NCI-H524 (cell line): ENCODE results near the gene GET4.
"Not testable (repeated sequence)": the region's sequence is repeated elsewhere in the genome, so short reads cannot be mapped to it uniquely, and the experiment has no call there.

Experiments used
- DNase-seq, 2 experiments: peaks; one replicate each; lab custom pipeline; 2025; lab: John Stamatoyannopoulos, UW

GET4 gene

DNA sequence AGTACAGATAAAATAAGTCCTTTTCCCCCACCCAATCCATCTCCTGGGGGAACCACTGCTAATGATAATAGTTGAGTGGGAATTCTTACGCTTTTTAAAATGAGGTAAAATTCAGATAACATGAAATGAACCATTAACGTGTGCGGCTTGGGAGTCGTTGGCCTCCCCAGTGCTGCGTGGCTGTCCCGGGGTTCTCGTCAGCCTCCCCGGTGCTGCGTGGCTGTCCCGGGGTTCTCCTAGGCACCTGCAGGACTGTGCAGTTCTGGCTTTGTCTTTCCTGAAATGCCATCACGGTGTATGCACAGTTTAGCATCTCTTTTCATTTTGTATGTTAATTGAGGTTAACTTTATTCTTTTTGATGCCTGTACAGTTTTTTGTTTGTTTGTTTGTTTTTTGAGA lies 30.6 kb upstream of the GET4 start:
- no peak for DNase-seq

DNA sequence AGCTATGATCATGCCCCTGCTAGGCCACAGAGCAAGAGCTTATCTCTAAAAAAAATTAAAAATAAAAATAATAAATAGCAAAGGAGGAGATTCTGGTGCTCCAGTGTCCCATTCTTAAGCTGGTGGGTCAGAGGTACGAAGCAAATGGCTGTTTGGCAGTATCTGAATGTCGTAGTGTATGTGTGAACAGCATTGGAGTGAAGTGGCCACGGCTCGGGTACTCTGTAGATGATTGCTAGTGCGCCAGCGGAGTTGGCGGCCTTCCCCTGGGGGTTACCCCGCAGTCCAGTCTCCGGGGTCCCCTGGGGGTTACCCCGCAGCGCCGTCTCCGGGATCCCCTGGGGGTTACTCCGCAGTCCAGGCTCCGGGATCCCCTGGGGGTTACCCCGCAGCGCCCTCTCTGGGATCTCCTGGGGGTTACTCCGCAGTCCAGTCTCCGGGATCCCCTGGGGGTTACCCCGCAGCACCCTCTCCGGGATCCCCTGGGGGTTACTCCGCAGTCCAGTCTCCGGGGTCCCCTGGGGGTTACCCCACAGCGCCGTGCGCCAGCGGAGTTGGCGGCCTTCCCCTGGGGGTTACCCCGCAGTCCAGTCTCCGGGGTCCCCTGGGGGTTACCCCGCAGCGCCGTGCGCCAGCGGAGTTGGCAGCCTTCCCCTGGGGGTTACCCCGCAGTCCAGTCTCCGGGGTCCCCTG lies 29.2 kb upstream of the GET4 start:
- DNase-seq = not testable (repeated sequence)

DNA sequence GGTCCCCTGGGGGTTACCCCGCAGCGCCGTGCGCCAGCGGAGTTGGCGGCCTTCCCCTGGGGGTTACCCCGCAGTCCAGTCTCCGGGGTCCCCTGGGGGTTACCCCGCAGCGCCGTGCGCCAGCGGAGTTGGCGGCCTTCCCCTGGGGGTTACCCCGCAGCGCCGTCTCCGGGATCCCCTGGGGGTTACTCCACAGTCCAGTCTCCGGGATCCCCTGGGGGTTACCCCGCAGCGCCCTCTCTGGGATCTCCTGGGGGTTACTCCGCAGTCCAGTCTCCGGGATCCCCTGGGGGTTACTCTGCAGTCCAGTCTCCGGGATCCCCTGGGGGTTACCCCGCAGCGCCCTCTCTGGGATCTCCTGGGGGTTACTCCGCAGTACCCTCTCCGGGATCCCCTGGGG lies 28.6 kb upstream of the GET4 start:
- not testable (repeated sequence) for DNase-seq

DNA sequence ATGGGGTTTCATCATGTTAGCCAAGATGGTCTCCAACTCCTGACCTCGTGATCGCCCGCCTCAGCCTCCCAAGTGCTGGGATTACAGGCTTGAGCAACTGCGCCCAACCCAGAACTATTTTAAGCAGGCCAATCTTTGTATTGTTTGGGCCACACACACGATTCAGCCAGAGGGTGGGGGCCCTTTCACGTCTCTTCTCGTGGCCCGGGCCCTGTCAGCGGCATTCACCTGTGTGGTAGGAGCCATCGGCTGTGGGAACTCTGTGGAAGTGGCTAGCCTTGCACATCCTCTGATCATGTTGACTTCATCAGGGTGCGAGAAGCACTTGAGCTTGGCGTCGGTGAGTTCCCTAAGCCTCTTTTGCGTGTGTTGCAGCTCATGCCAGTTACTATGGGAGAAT lies 27.2 kb upstream of the GET4 start:
- DNase-seq = no peak

DNA sequence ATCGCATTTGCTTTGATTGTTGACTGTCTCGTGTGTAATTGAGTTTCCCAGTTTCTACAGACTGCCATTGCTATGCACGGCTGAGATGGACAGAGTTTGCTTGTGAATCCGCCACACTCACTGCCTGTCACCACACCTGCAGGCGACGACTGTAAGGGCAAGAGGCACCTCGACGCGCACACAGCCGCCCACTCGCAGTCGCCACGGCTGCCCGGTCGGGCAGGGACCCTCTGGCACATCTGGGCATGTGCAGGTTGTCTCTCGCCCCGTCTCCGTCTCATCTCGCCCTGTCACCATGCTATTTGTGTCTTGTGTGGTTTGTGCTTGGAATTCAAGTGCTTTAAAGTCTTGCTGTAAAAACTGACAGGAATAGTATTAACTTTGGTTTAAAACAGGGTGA lies 26.6 kb upstream of the GET4 start:
- DNase-seq = no peak

DNA sequence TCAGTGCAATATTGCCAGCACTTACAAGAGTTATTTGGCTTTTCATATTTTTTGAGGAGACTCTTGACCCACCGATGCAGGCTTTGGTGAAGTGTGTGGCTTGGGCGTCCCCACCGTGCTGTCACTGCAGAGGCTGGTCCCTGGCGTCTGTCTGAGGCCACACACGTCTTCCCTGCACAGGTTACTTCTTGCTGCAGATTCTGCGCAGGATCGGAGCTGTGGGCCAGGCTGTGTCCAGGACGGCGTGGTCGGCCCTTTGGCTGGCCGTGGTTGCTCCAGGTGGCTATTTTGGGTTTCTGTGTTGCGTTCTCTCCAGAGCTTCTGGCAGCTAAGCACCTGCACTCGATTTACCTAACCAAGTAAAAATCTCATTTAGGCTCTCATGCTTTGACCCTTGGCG lies 25.1 kb upstream of the GET4 start:
- no peak for DNase-seq

DNA sequence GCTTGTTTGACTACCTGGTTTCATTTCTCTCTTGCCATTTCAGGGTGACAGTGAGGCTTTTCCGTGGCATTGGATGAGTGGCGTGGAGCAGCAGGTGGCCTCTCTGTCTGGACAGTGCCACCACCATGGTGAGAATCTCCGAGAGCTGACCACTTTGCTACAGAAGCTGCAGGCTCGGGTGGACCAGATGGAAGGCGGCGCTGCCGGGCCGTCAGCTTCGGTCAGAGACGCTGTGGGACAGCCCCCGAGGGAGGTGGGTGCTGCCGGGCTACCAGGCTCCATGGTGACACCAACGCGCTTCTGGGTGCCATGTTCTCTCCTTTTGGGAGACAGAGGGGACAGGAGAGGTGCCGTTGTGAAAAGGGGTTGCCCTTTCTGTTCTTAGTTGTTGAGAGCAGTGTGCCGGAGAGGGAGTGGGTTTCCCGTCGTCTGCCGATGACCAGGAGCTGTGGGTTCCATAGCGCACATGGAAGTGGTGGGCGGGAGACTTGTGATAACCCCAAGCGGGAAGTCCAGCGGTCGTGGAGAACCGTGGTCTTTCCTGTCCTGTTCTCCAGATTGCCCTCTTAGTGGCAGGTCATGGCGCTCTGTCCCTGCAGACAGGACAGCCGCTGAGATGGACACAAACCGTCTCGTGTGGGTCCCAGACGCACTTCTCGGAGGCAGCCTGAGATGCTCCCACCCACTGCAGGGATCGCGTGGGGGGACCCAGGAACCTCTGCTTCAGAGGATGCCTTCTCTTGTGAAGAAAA lies 22.8 kb upstream of the GET4 start:
- DNase-seq = no peak

DNA sequence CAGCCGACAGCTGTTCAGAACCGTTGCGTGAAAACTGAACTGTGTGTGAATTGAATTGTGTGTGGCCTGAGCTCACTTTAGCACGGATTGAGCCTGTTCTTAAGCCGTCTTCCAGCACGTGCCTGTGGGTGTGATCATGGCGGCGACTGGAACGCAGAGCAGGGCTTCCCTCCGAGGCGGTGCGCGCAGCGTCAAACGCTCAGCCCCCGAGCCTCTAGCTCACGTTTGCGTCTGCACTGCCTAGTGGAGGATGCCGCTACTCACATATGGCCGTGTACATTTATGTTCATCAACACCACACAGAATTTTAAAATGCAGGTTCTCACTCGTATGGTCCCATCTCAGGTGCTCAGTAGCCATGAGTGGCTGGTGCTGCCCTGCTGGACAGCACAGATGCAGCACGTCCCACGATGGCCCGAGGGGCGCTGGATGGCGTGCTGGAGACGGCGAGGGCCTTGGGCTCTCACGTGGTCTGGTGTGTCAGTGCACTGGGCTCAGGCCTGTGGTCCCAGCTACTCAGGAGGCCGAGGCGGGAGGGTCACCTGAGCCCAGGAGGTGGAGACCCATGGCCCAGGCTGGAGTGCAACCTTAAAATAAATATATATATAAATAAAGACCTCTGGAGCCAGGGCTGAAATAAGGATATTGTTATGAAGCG lies 22.1 kb upstream of the GET4 start:
- DNase-seq = no peak

DNA sequence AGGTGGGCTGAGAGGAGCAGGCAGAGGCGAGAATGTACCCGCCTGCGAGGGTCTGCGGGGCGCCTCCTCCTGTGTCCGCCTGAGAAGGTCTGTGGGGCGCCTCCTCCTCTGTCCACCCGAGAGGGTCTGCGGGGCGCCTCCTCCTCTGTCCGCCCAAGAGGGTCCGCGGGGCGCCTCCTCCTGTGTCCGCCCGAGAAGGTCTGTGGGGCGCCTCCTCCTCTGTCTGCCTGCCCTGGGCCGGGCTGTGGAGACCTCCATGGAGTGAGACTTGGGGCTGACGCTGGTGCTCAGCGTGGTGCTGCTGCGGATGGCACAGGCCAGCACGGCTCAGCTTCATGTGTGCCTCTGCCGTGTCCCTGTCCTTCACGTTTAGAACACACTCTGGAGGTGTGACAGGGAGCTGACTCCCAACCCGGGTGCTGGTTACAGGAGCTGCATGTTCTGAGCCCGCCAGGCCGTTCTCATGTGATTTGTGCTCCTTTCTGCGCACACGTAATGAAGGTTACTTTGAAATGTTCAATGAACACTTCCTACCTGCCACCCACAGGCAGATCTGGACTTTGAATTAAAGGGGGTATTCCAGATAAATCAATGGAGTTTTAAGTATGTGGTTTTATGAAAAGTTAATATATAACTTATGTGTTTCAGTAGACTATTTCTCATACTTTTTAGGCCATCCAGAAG lies 20.5 kb upstream of the GET4 start:
- no peak for DNase-seq

DNA sequence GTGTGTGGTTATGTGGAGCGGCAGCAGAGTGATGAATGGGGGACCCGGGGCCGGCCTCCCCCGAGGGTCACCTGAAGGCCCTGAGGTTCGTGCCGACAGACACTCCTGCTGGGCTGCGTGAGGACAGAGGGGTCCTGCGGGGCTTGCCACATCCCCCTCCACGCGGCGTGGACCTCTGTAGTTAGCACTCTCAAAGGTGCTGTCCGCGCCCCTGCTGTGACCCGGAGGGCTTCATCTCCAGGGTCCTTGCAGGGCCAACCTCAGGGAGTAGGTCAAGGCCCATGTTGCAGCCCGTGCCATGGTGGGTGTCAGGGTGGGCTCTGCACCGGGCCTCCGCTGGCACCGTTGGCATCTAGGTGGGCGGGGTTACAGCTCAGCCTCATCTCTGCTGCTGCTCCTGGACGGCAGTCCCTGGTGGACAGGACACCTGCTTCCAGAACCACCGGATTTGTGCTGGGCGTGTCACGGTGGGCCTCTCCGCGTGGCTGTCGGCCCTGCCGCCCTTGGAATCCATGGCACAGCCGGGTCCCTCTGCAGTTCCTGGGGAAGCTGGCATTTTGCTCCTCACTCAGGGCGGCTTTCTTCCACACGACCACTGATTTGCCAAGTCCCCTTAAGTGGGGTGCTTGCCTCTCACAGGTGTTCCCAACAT lies 19.8 kb upstream of the GET4 start:
- DNase-seq = no peak

DNA sequence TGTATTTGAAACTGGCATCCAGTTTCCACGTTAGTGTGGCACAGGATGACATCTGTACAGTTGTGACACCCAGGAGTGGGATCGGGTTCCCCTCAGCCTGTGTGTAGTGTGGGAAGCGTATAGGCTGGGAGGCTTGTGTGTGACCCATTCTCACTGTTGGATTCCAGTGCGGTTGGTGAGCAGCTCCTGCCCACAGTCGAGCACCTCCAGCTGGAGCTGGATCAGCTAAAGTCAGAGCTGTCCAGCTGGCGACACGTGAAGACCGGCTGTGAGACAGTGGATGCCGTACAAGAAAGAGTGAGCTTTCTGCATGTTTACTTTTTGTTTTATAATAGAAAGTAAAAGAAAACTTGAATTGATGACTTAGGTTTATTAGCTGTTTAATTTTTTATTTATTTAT lies 18.7 kb upstream of the GET4 start:
- DNase-seq = no peak

DNA sequence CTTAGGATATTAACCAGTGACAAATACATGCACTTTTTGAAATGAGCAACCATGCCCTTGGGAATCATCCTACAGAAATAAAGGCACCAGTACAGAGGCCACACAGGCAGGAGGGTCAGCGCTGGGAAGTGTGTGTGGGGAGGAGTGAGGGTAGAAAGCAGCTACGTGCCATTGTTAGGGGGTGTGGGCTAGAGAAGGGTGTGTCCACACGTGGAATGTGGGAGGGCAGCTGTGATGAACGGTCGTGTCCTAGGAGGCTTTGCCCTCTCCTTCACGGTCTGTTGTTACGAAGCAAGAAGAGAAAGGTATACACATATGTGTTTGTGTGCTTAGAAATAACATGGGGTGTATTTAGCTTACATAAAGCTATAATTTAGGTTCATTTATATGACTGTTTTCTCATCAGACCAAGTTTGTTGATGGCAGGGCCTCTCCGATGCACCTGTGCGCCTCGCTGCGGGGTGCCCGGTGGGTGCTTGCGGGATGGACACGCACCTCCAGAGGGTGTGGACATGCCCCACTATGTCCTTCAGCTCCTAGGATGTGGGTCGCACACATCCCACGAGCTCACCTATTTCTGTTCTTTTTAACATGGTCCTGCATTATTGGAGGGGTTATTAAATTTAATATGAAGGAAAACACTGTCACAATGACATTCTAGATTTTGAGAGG lies 16.9 kb upstream of the GET4 start:
- no peak for DNase-seq

DNA sequence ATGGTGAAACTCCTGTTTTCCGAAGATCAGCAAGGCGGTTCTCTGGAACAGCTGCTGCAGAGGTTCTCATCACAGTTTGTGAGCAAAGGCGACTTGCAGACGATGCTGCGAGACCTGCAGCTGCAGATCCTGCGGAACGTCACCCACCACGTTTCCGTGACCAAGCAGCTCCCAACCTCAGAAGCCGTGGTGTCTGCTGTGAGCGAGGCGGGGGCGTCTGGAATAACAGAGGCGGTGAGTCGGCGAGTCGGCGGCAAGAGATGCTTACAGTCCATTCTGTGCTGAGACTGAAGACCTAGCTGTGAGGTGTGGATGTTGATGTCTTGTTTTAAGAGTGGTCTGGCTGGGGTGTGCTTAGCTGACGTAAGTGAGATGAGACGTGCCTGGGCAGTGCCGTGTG lies 16.2 kb upstream of the GET4 start:
- no peak for DNase-seq

DNA sequence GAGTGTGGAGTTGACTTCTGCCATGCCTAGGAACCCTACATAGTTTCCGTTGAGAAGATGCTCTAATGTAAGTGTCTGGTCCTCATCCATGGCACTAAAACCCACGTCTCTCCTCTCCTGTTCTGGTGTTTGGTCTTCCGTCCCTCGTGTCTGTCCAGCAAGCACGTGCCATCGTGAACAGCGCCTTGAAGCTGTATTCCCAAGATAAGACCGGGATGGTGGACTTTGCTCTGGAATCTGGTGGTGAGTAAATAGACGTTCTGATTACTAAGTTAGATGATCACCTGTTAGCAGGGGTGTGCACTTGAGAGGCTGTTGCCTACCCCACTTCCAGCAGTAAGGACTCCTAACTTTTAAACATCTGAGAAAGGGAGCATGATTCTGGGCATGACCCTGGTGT lies 15.1 kb upstream of the GET4 start:
- no peak for DNase-seq

DNA sequence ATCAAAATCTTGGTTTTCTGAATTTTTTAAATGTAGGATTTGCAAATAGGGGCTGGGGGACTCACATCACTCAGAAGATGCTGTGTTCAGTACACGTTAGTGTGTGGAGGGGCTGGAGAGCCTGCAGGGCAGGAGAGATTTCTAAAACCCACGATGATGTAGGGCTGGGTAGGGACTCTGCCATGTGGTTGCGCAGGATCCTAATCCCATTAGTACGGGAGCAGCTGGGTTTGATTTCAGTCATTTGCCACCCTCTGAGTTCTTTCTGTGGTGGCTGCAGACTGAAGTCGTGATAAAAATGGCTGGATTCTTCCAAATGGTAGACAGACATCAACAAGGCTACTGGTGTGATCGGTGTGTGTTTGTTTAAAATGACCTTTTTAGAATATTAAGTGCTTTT lies 14.2 kb upstream of the GET4 start:
- DNase-seq = peak in 1 of 2 experiments; percentile 15

DNA sequence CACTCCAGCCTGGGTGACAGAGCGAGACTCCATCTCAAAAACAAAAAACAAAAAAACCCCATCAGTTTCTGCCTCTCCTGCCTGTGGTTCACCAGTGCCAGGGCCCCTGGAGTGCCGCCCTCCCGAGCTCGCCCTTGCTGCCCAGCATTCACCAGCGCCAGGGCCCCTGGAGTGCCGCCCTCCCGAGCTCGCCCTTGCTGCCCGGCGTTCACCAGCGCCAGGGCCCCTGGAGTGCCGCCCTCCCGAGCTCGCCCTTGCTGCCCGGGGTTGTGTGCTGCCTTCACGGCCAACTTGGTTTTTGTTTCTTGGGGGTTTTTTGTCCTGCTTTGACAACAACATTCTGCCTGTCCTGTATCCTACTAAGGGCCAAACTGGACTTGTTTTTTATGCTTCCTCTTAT lies 13.2 kb upstream of the GET4 start:
- no peak for DNase-seq

DNA sequence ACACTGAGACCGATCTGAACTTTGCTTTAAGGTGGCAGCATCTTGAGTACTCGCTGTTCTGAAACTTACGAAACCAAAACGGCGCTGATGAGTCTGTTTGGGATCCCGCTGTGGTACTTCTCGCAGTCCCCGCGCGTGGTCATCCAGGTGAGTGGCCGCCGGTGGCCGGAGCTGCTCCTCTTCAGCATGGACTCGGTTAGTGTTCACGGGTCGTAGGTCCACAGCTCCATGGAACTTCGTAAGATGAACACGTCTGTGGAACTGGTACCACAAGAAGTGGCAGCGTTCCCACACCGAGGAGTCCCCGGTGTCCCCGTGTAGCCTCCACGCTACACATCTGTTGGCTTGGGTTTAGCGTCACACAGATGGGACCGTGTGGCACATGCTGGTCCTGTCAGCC lies 10.4 kb upstream of the GET4 start:
- no peak for DNase-seq

DNA sequence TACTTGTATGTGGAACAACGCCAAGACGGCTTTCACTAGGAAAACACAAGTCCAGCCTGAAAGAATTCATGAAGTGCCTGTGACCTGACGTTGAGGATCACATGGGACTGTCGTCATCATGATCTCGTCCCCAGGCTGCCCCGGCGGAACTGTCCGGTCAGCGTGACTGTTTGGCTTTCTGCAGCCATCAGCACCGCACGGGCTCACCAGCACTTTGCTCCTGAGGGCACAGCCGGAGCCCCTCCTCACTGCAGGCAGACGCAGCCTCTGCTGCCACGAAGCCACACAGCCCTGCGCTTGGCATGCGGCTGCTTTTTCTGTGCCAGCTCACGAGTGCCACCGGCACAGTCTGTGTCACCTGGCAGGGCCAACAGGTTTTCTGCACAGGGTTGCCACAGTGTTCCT lies 9.4 kb upstream of the GET4 start:
- DNase-seq = no peak

DNA sequence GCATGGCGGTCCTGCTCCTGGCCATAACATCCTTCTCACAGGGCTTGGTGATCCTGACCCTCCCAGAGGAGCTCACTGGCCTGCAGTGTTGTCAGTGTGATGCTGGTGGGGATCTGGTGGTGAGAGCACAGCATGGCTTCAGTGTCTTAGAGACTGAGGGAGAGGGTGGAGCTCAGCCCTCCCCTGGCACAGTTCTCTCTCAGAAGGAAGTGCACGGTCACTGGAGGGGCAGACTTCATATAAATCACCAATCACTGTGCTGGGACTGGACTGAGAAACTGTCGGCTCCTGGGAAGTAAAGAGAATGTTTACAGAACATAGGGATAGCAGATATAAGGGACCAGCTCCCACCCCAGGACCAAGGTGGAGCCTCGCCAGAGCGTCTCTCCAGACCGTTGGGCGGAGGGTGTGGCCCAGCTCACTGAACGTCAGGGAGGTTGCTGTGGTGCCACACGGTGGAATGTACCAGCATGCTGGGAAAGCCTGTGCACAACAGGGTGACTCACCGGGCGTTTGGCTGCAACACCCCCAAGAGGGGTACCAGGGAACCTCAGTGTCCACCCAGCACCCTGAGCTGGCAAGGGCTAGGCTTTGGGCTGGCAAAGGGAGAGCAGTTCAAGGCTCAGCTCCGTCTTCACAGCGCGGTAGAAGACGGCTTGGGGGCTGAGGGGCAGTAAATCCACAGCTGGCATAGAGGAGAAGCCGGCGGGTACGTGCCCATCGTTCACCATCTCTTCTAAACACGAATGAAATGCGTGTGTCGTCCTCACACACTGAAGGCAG lies 8.8 kb upstream of the GET4 start:
- no peak for DNase-seq

DNA sequence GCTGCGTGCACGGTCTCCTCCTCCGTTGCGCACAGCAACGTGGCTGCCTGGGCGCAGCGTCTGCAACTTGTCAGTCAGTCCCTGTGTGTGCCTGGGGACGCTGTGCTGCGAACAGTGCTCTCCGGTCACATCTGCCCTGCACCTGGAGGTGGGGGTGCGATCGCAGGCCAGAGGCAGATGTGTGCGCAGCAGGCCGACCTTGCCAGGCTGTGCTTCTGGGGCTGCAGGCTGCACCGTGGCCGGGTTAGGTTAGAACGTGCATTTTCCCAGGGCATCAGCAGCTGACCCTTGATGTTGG lies 8.2 kb upstream of the GET4 start:
- DNase-seq = no peak

DNA sequence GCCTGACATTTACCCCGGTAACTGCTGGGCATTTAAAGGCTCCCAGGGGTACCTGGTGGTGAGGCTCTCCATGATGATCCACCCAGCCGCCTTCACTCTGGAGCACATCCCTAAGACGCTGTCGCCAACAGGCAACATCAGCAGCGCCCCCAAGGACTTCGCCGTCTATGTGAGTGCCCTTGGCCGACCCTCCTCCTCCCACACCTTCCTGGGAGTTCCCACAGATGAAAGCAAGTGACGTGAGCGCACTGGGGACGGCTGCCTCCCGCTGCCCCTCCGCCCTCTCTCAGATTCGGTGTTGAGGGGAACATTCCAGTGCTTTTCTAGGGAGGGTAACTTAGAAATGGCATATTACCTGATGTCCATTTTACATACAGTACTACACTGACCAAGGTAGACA lies 7.0 kb upstream of the GET4 start:
- no peak for DNase-seq
